Measurements from ENCODE around the gene MSL1. TPM values are rescaled to one million over a fixed set of nuclear protein-coding genes. Genes with fewer than 3 reads are reported as not detected.
A peak's percentile ranks its signal among the peaks of the same experiment; 100 is the strongest.

Gene MSL1
- 100 to 1,000 TPM in 1 of 4 donors, 10 to 100 TPM in 3; 69.3 to 166 (median 86.9) TPM for total RNA-seq

- peak within 1 kb of the TSS; percentile 99 for H3K27ac ChIP-seq
- H3K9me3 ChIP-seq: no peaks in the 10 kb centered on the region
- peaks cover 11% of the 10 kb centered on the region for H3K36me3 ChIP-seq
- 2% methylated on average over 50 of the region's 82 CpGs for WGBS
- peak within 1 kb of the TSS; percentile 99 for H3K4me3 ChIP-seq
- H3K4me1 ChIP-seq: peaks cover 38% of the 10 kb centered on the region
- peak; percentile 94 to 96 for DNase-seq (ENCODE audit: low spot score in 2 of 2)
- TF ChIP-seq EP300 (IDR thresholded peaks at IDR 0.05) (no peak), POLR2AphosphoS5 (IDR thresholded peaks at IDR 0.05) (peak in 1 of 3 donors; percentile 27), POLR2A (IDR thresholded peaks at IDR 0.05) (peak in 1 of 2 donors; percentile 42), CTCF (IDR thresholded peaks at IDR 0.05) (no peak)
- no peaks in the 10 kb centered on the region for H3K27me3 ChIP-seq
Measured at GRCh38 chr17:40121181-40122135, at the start of gene MSL1. Gene MSL1 (plus strand): TSS chr17:40121971. CDS start chr17:40122613, 642 bp downstream.

GRCh38 chr17:40072040-40072734 lies 49.6 kb upstream of the MSL1 start:
- Histone ChIP-seq H3K27me3 (no peaks in the 10 kb centered on the region), H3K27ac (peak overlapping the region; percentile 91), H3K36me3 (peaks cover 11% of the 10 kb centered on the region), H3K9me3 (no peaks in the 10 kb centered on the region), H3K4me1 (peaks cover 97% of the 10 kb centered on the region), H3K4me3 (peak overlapping the region; percentile 31)
- peak in 1 of 2 donors; percentile 93 for DNase-seq (ENCODE audit: low spot score in 2 of 2)
- TF ChIP-seq EP300 (IDR thresholded peaks at IDR 0.05): no peak
- TF ChIP-seq POLR2AphosphoS5 (IDR thresholded peaks at IDR 0.05): peak in 2 of 3 donors; percentile 3 to 37
- 7% methylated on average over 17 of the region's 19 CpGs for WGBS

GRCh38 chr17:40072735-40073346 lies 48.9 kb upstream of the MSL1 start:
- WGBS: 28% methylated on average over 4 of the region's 8 CpGs
- Histone ChIP-seq H3K9me3 (no peaks in the 10 kb centered on the region), H3K27ac (peak overlapping the region; percentile 91), H3K4me3 (peak overlapping the region; percentile 31), H3K36me3 (peaks cover 18% of the 10 kb centered on the region), H3K4me1 (peaks cover 90% of the 10 kb centered on the region), H3K27me3 (no peaks in the 10 kb centered on the region)
- no peak for DNase-seq (ENCODE audit: low spot score in 2 of 2)
- TF ChIP-seq POLR2AphosphoS5 (IDR thresholded peaks at IDR 0.05) (no peak), CTCF (IDR thresholded peaks at IDR 0.05) (no peak), POLR2A (IDR thresholded peaks at IDR 0.05) (no peak)

- H3K4me1 ChIP-seq: peaks cover 83% of the 10 kb centered on the region
- H3K36me3 ChIP-seq: peaks cover 26% of the 10 kb centered on the region
- no peaks in the 10 kb centered on the region for H3K27me3 ChIP-seq
- no peaks in the 10 kb centered on the region for H3K9me3 ChIP-seq
- TF ChIP-seq POLR2A (IDR thresholded peaks at IDR 0.05) (no peak), EP300 (IDR thresholded peaks at IDR 0.05) (no peak), POLR2AphosphoS5 (IDR thresholded peaks at IDR 0.05) (no peak), CTCF (IDR thresholded peaks at IDR 0.05) (no peak)
- H3K27ac ChIP-seq: peak overlapping the region; percentile 91
- WGBS: 85% methylated on average over 7 of the region's 7 CpGs
- DNase-seq (ENCODE audit: low spot score in 2 of 2): no peak
- no peak overlapping the region for H3K4me3 ChIP-seq
Measured at GRCh38 chr17:40073454-40074174, 48.2 kb upstream of the MSL1 start.

GRCh38 chr17:40074175-40074512 lies 47.6 kb upstream of the MSL1 start:
- DNase-seq (ENCODE audit: low spot score in 2 of 2): no peak
- WGBS: 54% methylated on average over 6 of the region's 8 CpGs

More at GRCh38 chr17:40074175-40074512, 47.6 kb upstream of the MSL1 start:
- no peak for TF ChIP-seq EP300 (IDR thresholded peaks at IDR 0.05)
- TF ChIP-seq POLR2AphosphoS5 (IDR thresholded peaks at IDR 0.05): no peak
- no peak for TF ChIP-seq POLR2A (IDR thresholded peaks at IDR 0.05)
- no peak for TF ChIP-seq CTCF (IDR thresholded peaks at IDR 0.05)
- peaks cover 77% of the 10 kb centered on the region for H3K4me1 ChIP-seq
- H3K36me3 ChIP-seq: peaks cover 31% of the 10 kb centered on the region
- H3K4me3 ChIP-seq: no peak overlapping the region
- no peaks in the 10 kb centered on the region for H3K27me3 ChIP-seq
- H3K9me3 ChIP-seq: no peaks in the 10 kb centered on the region
- peak overlapping the region; percentile 91 for H3K27ac ChIP-seq
